Activated CD4-positive, alpha-beta T cell treated with anti-CD3 and anti-CD28 coated beads, Interleukin-2, amount 10 ng/mL, durations not matched to agents 24 days and 14 days (primary cell): ENCODE measurements around the gene APOL2. TPM values are rescaled to one million over a fixed set of nuclear protein-coding genes. Genes with fewer than 3 reads are reported as not detected.
"Not testable (repeated sequence)": the region's sequence is repeated elsewhere in the genome, so short reads cannot be mapped to it uniquely, and the experiment has no call there.

Source experiments
- DNase-seq: peaks from one replicate; pipeline ENCODE4 v3.0.0; 2022
- H3K27ac Mint-ChIP-seq: one replicate; pipeline ENCODE4 v1.8.0; 2022; ENCODE audit warnings: mild to moderate bottlenecking, mixed read lengths
- H3K27me3 Mint-ChIP-seq: one replicate; pipeline ENCODE4 v1.8.0; 2022; ENCODE audit warnings: mixed read lengths
- H3K36me3 Mint-ChIP-seq: one replicate; pipeline ENCODE4 v1.8.0; 2022; ENCODE audit warnings: low read depth, mild to moderate bottlenecking, mixed read lengths
- H3K4me1 Mint-ChIP-seq: one replicate; pipeline ENCODE4 v1.8.0; 2021; ENCODE audit warnings: mixed read lengths
- H3K4me3 Mint-ChIP-seq: one replicate; pipeline ENCODE4 v1.8.0; 2022; ENCODE audit warnings: mild to moderate bottlenecking, moderate library complexity, mixed read lengths
- H3K9me3 Mint-ChIP-seq: one replicate; pipeline ENCODE4 v1.8.0; 2021; ENCODE audit warnings: mixed read lengths
- intact Hi-C: fragments of 100-400 bp; cut with micrococcal nuclease; formaldehyde crosslinking; loops from one replicate; pipeline ENCODE4 v1.15.1; 2023
- total RNA-seq: library from RNA; stranded (reverse); gene quantifications from 2 replicates; pipeline ENCODE4 v1.2.3, GENCODE V29; 2022

APOL2 gene
- total RNA-seq, 1 donor from 2014 or later: 58.6 TPM

- peaks cover 2% of the 10 kb centered on the region for H3K36me3 Mint-ChIP-seq
Measured at GRCh38 chr22:36244522-36245391, 5.4 kb upstream of the APOL2 start.

GRCh38 chr22:36243986-36244385, 4.7 kb upstream of the APOL2 start:
- Mint-ChIP-seq H3K9me3 (peaks cover 11% of the 10 kb centered on the region), H3K36me3 (peaks cover 6% of the 10 kb centered on the region), H3K4me1 (peaks cover 7% of the 10 kb centered on the region), H3K4me3 (no peak overlapping the region), H3K27ac (no peak overlapping the region), H3K27me3 (peaks cover 2% of the 10 kb centered on the region)
- DNase-seq: no peak
- intact Hi-C loops: no loop called here

More at GRCh38 chr22:36244522-36245391, 5.4 kb upstream of the APOL2 start:
- Mint-ChIP-seq H3K27ac (no peak overlapping the region), H3K9me3 (peaks cover 11% of the 10 kb centered on the region), H3K4me1 (peaks cover 3% of the 10 kb centered on the region), H3K4me3 (no peak overlapping the region), H3K27me3 (peaks cover 2% of the 10 kb centered on the region)
- no peak for DNase-seq
- intact Hi-C loops: no loop called here

GRCh38 chr22:36239150-36239400, 252 bp downstream of the APOL2 start:
- Mint-ChIP-seq H3K9me3 (peaks cover 21% of the 10 kb centered on the region), H3K4me3 (peak overlapping the region; percentile 91), H3K27ac (peak overlapping the region; percentile 94), H3K27me3 (peaks cover 2% of the 10 kb centered on the region), H3K4me1 (peaks cover 45% of the 10 kb centered on the region), H3K36me3 (peaks cover 44% of the 10 kb centered on the region)
- DNase-seq: no peak
- intact Hi-C loops: loop anchor here (1.0 to 5.0 kb wide), 4 partner anchors 14 to 243 kb away; partner anchors contain the start of genes APOL1 and TXN2

- no peak for DNase-seq
- Mint-ChIP-seq H3K4me3 (peak overlapping the region; percentile 91), H3K9me3 (peaks cover 21% of the 10 kb centered on the region), H3K4me1 (peaks cover 49% of the 10 kb centered on the region), H3K27ac (peak overlapping the region; percentile 94), H3K36me3 (peaks cover 49% of the 10 kb centered on the region), H3K27me3 (peaks cover 2% of the 10 kb centered on the region)
- intact Hi-C loops: loop anchor here (1.0 to 5.0 kb wide), 4 partner anchors 15 to 244 kb away; partner anchors contain the start of genes APOL1 and TXN2
Measured at GRCh38 chr22:36238373-36239149, 766 bp downstream of the APOL2 start.

GRCh38 chr22:36237462-36238372, 1.6 kb downstream of the APOL2 start:
- DNase-seq: peak; percentile 78
- Mint-ChIP-seq H3K27ac (peak overlapping the region; percentile 94), H3K4me3 (peak overlapping the region; percentile 91), H3K36me3 (peaks cover 57% of the 10 kb centered on the region), H3K27me3 (peaks cover 2% of the 10 kb centered on the region), H3K9me3 (peaks cover 14% of the 10 kb centered on the region), H3K4me1 (peaks cover 49% of the 10 kb centered on the region)
- intact Hi-C loops: loop anchor here (5.0 kb wide), 3 partner anchors 40 to 245 kb away; partner anchors contain the start of gene TXN2

- Mint-ChIP-seq H3K4me1 (peaks cover 51% of the 10 kb centered on the region), H3K9me3 (peaks cover 10% of the 10 kb centered on the region), H3K27ac (peak overlapping the region; percentile 26), H3K36me3 (peaks cover 64% of the 10 kb centered on the region), H3K27me3 (no peaks in the 10 kb centered on the region), H3K4me3 (peak overlapping the region; percentile 91)
- intact Hi-C loops: loop anchor here (5.0 kb wide), 3 partner anchors 41 to 246 kb away; partner anchors contain the start of gene TXN2
- no peak for DNase-seq
Measured at GRCh38 chr22:36236388-36237319, 2.7 kb downstream of the APOL2 start.

GRCh38 chr22:36235585-36235984, 3.7 kb downstream of the APOL2 start:
- peaks cover 51% of the 10 kb centered on the region for H3K4me1 Mint-ChIP-seq
- peak overlapping the region; percentile 81 for H3K27ac Mint-ChIP-seq
- H3K4me3 Mint-ChIP-seq: peak overlapping the region; percentile 91
- intact Hi-C loops: loop anchor here (5.0 kb wide), 3 partner anchors 42 to 247 kb away; partner anchors contain the start of gene TXN2
- H3K9me3 Mint-ChIP-seq: peaks cover 10% of the 10 kb centered on the region
- H3K27me3 Mint-ChIP-seq: no peaks in the 10 kb centered on the region
- H3K36me3 Mint-ChIP-seq: peaks cover 75% of the 10 kb centered on the region
- no peak for DNase-seq

- H3K27ac Mint-ChIP-seq: peak overlapping the region; percentile 81
- no peak for DNase-seq
- intact Hi-C loops: loop anchor here (5.0 kb wide), 3 partner anchors 42 to 247 kb away; partner anchors contain the start of gene TXN2
Measured at GRCh38 chr22:36234919-36235318, 4.4 kb downstream of the APOL2 start.

GRCh38 chr22:36234213-36234612, 5.1 kb downstream of the APOL2 start:
- intact Hi-C loops: no loop called here
- DNase-seq: no peak
- H3K27ac Mint-ChIP-seq: peak overlapping the region; percentile 81
- no peaks in the 10 kb centered on the region for H3K27me3 Mint-ChIP-seq
- peaks cover 46% of the 10 kb centered on the region for H3K4me1 Mint-ChIP-seq
- H3K9me3 Mint-ChIP-seq: peaks cover 10% of the 10 kb centered on the region
- peaks cover 83% of the 10 kb centered on the region for H3K36me3 Mint-ChIP-seq
- no peak overlapping the region for H3K4me3 Mint-ChIP-seq

More at GRCh38 chr22:36234919-36235318, 4.4 kb downstream of the APOL2 start:
- Mint-ChIP-seq H3K9me3 (peaks cover 10% of the 10 kb centered on the region), H3K4me3 (peak overlapping the region; percentile 91), H3K36me3 (peaks cover 79% of the 10 kb centered on the region), H3K27me3 (no peaks in the 10 kb centered on the region), H3K4me1 (peaks cover 50% of the 10 kb centered on the region)

GRCh38 chr22:36233796-36234195, 5.5 kb downstream of the APOL2 start:
- H3K27me3 Mint-ChIP-seq: no peaks in the 10 kb centered on the region
- intact Hi-C loops: no loop called here
- H3K4me3 Mint-ChIP-seq: no peak overlapping the region
- peaks cover 85% of the 10 kb centered on the region for H3K36me3 Mint-ChIP-seq
- H3K4me1 Mint-ChIP-seq: peaks cover 46% of the 10 kb centered on the region
- DNase-seq: no peak
- H3K27ac Mint-ChIP-seq: peak overlapping the region; percentile 81
- H3K9me3 Mint-ChIP-seq: peaks cover 10% of the 10 kb centered on the region

GRCh38 chr22:36232715-36233401, 6.5 kb downstream of the APOL2 start:
- intact Hi-C loops: no loop called here
- DNase-seq: no peak
- H3K36me3 Mint-ChIP-seq: peaks cover 89% of the 10 kb centered on the region

GRCh38 chr22:36231051-36231450, 8.3 kb downstream of the APOL2 start:
- H3K9me3 Mint-ChIP-seq, H3K27me3 Mint-ChIP-seq, intact Hi-C loops, DNase-seq, H3K27ac Mint-ChIP-seq, H3K4me3 Mint-ChIP-seq: not testable (repeated sequence)
- Mint-ChIP-seq H3K4me1 (peaks cover 28% of the 10 kb centered on the region), H3K36me3 (peaks cover 87% of the 10 kb centered on the region)

More at GRCh38 chr22:36232715-36233401, 6.5 kb downstream of the APOL2 start:
- Mint-ChIP-seq H3K4me3 (no peak overlapping the region), H3K27me3 (no peaks in the 10 kb centered on the region), H3K4me1 (peaks cover 43% of the 10 kb centered on the region), H3K9me3 (peaks cover 10% of the 10 kb centered on the region), H3K27ac (peak overlapping the region; percentile 17)
